GM19467 (cell line): ENCODE data around the gene THUMPD2.

Experiments
- ATAC-seq: cut with Tn5 transposase; IDR thresholded peaks from one replicate; pipeline ENCODE4 v1.9.1; 2021; ENCODE audit warnings: mild to moderate bottlenecking, moderate library complexity; ENCODE audit not compliant: unreplicated experiment

Gene THUMPD2

DNA sequence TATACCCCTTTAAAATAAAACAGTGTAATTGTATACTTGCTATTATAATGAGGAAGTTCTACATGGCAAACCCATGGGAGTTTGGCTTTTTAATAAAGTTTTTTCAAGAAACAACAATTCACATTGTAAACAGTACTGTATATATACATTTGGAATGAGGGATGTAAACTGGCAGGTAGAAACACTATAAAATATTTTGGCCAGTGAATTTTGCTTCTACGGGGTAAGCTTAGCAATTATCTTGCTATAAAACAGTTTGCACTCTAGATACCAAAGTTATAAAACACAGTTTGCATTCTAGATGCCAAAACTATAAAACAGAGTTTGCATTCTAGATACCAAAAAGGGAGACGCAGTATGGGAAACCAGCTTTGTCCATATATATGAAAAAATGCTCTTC, 16.6 kb downstream of the THUMPD2 start:
- no peak for ATAC-seq

DNA sequence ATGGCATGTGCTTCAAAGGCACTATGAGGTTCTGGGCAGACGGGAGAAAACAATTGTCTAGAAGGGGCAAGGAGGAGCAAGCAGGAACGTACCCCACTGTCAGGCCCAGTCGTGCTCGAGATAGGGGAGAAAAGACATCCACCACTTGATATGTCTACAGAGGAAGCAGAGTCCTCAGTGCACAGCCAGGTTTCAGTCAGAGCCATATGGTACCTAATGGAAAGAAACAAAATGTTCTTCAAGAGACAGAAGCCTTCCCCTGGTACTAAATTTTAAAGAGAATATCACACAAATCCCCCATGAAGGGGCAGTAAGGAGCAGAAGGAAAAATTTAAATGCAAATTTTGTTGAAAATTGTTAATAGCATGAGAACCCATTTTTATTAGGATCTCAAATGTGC, 21.9 kb downstream of the THUMPD2 start:
- no peak for ATAC-seq

DNA sequence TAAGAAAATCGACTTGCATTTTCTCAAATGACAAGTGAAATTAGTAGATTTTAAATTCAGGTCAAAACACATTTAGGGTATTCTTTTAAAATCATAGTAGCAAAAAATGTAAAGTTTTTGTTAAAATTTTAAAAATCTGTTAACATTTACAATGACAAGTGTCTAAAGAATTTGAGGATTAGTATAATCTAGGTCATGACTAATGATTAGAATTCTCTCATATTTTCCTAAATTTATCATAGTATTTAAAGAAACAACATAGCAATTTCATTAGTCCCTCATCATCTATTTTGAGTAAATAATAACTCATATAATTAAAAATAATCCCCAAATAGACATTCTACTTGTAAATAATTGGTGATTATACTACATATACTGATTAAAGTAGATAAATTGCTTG, 23.6 kb downstream of the THUMPD2 start:
- ATAC-seq: no peak

DNA sequence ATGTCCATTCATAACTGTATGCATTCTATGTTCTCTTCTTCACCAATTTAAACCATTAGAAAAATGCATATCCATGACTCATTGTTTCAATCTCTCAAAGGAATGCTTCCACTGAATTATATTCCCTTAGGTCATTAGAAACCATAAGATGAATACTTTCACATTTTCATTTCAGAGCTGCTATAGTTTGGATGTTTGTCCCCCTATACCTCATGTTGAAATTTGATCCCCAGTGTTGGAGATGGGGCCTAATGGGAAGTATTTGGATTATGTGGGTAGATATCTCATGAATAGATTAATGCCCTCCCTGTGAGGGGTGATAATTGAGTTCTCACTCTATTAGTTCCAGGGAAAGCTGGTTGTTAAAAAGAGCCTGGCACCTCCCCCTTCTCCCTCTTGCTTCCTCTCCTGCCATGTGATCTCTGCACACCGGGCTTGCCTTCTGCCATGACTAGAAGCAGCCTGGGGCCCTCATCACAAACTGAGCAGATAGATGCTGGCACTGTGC, 35.7 kb downstream of the THUMPD2 start:
- ATAC-seq: no peak

DNA sequence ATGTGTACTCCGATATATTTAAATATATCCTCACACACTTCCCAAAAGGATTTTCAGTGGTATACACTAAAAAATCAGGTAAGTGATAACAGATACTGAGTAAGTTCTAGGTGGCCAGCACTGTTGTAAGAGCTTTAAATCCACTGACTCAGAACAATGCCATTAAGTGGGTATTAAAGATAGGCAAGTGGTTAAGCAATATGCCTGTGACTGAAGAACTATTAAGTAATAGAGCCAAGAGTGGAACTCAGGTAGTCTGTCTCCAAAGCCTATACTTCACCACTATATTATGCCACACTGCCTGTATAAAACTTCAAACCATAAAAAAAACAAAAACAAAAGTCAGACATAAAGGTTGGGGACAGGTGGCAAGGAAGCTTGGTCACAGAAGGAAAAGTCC, 37.2 kb downstream of the THUMPD2 start:
- ATAC-seq: no peak

DNA sequence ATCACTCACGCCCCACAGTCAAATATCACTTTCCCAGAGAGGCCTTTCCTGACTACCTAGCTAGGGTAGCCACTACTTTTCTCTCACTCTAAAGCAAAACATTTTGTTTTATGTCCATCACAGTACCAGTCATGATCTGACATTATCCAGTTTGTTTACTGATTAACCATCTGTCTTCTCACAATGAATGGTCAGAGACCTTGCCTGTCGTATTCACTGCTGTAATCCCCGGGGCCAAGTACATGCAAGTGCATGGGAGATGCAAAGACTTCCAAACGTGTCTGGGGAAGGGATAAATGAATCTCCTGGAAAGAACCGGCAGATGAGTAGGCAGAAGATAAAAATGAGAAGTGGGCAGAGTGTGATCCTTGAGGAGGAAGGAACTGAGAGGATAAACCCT, 39.7 kb downstream of the THUMPD2 start:
- no peak for ATAC-seq

DNA sequence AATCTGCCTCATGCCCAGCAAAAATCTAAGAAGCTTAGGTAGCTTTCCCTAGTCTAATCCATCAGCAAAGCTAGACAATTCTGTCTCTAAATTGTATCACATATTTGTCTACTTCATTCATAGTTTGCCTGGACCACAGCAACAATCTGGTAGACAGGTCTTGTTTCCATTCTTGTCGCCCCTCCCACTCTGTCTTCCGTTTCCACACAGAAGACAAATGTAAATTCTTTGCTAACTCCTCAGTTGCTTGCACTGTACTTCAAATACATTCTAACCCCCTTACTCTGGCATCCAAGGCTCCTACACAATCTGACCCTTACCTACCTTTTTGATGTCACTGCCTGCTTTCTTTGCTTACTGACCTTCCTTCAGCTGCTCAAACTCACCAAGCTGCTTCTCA, 40.1 kb downstream of the THUMPD2 start:
- no peak for ATAC-seq

DNA sequence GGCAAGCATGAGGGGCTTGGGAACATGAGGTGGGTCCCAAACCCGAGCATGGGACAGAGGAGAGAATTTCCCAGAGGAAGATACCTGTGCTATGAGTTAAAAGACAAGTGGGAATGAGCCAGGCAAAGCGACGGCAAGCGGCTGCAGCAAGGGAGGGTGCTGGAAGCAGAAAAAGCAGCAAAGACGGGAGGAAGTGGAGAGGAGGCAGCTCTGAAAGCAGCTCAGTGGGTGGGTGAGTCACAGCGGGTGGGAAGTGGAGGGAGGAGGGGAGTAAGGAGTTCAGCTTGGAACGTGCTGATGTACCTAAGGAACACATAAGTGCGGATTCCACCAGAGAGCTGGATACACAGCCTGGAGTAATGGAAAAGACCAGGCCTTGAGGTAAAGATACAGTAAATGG, 41.4 kb downstream of the THUMPD2 start:
- no peak for ATAC-seq

DNA sequence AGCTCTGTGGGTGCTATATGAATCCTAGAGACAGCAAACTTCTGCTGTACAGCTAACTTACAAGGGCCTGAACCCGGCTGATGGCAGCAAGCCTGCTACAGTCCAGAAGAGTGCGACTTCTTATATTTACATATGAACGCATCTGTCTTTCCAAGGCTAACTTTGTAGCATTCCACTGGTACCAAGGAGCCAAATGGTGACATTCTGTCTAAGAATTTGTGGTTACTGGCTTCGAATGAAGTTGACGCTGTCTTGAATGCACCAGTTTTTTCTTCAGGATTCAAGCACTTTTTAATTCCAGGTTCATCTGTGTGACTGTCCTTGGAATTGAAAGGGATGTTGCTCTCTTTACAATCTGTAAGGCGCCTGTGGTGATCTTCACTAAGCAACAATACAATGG, 42.4 kb downstream of the THUMPD2 start:
- no peak for ATAC-seq

DNA sequence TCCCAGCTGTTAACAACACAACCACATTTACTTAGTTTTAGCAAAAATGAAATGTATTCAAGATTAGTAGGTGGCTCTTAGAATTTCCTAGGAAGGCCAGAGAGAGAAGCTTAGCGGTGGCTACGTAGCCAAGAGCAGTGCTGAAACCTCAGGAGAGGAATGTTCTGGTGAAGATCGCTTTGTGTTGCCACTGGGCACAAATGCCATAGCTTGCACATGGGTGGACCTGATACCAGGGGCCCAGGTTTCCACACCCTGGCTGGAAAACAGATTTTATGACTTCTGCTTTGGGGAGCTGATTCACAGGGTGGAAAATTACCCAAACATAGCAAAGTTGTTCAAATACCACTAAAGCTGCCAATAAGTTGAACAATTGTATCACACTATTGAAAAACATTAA, 43.4 kb downstream of the THUMPD2 start:
- ATAC-seq: no peak

DNA sequence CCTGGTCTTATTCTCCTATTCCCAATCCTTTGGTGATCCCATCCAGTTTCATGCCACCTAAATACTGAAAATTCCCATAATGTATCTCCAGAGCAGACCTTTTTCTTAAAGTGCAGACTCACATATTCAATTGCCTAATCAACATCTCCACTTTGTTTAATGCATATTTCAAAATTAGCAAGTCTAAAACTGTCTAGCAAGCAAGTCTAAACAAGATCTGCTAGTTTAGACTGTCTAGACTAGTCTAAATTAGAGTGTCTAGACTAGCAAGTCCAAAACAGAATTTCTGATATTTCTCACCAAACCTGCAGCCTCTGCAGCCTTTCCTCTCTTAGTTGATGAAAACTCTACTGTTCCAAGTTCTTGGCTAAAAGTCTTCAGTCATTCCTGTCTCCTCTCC, 44.6 kb downstream of the THUMPD2 start:
- ATAC-seq: no peak

DNA sequence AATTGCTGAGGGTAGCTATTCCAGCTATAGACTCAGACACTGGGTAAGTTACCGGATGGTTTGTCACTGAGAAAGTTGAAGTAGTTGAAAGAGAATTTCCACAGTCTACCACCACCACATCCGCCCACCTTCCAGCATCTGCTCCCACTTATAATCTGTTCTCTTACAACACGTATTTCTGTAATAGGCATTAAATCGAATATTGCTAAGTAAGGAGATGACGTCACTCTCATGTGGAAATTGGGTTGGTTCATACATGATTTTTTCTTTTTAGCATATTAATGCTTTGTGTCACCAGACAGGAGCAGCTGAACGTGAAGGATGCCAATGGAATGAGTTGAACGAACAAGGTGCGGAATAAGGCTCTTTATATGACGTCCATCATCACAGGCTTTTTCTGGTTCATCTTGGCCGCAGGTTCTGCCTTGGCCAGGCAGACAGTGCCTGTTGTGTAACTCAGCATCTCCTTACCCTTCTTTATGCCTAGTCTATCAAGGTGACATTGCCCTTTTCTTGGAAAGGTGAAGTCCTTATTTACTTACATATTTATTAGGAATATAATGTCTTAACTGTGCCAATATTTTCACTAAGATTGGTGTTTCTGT, 45.9 kb downstream of the THUMPD2 start:
- no peak for ATAC-seq

DNA sequence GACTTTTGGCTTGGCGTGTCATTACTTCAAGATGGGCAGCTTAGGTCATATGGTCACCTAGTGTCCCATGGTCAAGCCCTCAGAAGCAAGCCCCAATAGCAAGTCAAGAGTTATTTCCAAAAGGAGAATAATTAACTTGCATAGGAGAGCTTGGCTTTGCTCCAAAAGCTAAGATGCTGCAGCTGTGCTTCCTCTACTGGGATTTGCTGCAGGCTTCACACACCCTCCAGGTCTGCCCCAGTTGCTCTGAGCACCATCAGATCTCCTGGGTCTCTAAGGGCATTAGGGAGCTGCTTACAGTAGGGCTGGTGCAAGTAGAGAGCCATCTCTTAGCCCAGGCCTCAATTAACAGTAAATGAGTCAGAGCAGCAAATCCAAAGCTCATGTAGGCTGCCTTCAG, 46.6 kb downstream of the THUMPD2 start:
- ATAC-seq: no peak

DNA sequence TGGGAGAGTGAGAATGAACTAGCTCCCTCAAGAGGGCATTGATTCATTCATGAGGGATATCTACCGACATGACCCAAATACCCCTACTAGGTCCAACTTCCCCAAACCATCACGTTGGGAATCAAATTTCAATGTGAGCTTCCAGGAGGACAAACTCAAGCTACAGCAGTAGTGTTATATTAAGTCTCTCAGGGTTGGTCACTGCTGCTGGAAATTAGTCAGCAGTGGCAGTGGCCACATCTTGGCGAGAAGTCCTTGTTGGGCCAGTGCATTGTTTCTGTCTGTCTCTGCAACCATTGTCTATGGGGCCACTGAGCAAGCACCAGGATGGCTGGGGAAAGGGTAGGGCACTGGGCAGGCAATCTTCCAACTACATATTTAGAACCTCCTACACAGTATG, 47.5 kb downstream of the THUMPD2 start:
- no peak for ATAC-seq

DNA sequence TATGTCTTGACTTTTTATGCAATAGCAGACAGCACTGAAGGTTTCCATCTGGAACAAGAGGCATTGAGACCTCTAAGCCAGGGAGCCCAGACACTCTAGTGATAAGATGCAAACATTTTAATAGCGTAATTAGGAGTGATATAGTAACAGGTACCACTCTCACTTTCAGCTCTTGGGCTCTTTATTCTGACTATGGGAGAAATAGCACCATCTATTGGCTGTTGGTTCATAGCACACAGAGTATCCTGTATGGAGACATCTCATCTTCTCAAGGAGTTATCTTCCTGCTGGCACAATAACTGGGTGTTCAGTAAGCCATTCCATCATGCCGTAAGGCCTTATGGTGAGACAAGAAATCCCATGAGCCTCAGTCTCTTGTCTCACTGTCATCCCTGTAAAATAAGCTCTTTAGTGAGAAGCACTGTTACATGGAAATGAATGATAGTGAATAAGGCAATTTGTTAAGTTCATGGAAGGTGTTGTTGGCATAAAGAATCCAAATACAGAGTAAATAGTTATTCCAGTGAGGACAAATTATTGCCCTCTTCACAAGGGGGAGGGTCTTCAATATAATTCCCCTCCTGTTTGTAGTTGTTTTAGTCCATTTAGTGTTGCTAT, 48.3 kb downstream of the THUMPD2 start:
- ATAC-seq: no peak

DNA sequence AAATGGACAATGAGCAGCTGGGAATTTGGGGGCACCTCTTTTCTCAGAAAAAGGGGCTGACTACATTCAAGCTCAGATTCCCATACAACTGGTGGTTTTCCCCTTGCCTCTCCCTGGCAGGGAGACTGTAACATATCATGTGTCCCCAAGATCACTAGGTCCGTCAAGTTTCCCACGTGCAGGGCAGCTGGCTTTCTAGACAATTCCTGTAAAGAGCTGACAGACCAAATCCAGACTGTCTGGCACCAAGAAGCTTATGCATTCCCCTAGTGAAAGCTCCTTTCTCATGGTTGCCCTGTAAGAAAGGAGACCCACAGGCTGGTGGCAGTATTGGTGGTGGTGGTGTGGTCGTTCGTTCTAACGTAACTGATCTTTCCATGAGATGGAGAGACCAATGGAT, 48.8 kb downstream of the THUMPD2 start:
- no peak for ATAC-seq

DNA sequence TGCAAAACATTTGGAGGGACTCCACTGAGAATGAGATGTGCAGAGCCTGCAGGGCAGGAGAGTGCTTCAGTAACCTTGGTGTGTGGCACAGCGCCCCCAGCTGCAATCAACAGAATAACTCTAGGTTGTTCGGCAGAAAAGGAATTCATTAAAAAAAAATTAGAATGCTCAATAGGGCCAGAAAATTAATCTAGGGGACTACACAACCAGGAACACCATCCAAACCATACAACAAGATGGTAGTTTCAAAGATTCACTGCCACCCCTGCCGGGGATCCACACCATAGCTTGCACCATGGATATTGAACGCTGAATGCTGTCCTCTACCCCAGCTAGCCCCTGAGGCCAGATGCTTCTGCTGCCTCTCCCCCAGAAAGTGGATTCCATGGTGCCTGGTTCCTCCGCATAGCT, 50.1 kb downstream of the THUMPD2 start:
- ATAC-seq: peak; percentile 43

DNA sequence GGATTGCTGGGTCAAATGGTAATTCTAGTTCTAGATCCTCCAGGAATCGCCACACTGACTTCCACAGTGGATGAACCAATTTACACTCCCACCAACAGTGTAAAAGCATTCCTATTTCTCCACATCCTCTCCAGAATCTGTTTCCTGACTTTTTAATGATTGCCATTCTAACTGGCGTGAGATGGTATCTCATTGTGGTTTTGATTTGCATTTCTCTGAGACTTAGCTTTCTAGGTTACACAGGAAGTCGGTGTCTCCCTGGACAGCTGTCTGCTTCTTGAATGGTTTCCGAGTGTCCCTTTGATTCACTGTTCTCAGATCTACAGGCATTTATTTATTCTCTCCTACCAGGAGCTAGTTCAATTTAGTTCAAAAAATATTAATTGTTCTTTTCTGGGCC, 51.0 kb downstream of the THUMPD2 start:
- peak; percentile 53 for ATAC-seq

DNA sequence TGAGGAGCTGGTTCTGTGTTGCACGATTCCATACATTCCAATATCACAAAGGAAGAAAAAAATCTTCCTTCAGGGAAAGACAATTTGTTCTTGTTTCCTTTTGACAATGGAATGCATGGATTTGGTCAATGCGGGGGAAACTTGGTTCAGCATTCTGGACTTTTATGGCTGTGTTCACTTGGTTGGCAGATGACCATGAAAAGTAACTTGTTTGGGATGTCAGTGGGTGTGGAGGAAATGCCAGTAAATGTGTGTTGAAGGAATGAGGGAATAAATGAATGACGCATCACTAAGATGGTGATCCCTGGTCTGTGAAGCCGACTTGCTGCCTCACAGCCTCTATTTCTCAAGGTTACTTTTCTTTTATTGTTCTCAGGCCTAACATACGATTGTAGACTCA, 53.7 kb downstream of the THUMPD2 start:
- ATAC-seq: no peak

DNA sequence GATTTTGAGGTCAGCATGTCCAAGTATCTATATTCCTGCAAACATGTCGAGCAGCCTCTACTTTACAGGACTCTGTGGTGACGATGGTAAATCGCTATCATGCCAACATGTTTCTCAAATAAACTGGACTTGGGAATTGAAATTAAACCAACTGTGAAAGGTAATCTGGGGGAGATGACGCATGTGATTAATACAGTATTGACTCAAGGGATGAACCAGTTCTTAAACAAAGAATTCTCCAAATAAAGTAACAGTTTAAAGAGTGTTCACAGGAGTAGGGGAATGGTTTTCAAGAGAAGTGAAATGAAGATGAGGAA, 54.3 kb downstream of the THUMPD2 start:
- no peak for ATAC-seq

DNA sequence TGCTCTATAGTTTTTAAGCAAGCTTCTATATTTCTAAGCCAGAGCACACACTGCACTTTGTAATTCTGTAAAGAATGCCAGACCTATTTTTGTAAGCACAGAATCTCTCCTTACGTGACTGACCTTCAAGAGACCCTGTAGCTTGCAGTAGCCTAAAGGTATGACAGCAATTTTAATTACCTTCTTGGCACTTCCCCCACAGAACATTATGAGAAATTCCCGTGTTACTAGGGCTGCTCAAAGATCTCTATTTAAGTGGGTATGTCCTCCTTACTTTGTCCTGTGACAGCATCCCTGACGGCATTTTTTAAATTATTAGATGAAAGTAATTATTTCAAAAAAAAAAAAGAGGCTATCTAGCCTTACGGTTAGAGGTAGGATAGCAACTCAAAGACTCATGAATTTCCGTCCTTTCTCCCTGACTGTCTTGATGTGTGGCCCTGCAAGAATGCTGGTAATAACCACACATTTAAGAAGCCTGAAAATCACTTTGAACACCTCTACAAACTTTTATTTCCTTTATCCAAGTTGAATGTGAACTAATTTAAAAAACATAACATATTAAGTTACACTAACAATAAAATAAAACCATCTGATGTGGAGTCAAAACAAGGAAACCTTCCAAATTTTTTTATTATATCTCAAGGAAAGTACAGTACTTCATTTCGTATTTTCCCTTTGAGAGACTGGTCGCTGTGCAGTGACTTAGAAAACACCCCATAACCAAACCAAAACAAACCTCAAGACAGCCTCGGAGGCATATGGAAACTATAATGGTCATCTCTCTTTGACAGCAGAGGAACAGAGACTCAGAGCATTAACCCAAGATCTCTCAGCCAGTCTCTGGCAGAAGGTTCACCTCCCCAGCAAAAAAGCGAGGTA, 54.9 kb downstream of the THUMPD2 start:
- no peak for ATAC-seq

DNA sequence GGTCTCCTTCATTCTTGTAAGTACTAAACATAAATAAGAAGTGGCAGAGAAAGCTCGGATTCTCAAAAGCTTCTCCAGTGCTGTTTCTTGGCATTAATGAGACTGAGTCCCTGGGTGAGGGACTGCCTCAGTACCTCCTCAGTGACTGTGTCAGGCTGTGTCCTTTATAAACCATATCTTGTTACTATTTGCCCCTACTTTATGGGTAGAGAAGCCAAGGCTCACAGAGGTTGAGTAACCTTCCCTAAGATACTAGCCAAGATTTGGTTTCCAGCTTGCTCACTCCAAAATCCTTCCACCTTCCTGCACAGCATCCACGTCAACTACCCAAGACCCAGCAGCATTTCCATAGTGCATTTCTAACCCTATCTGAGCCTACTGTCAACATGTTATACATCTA, 55.6 kb downstream of the THUMPD2 start:
- no peak for ATAC-seq
